PFSK-1 (cell line): ENCODE measurements around the gene ADGRF1.

Experiments used
- FOXP2 ChIP-seq: optimal IDR thresholded peaks from 2 replicates; pipeline ENCODE3; 2011; ENCODE audit warnings: borderline replicate concordance, control low read depth, inconsistent platforms; ENCODE audit not compliant: insufficient read depth; ENCODE audit errors: extremely low read length, extremely low read depth
- POLR2AphosphoS5 ChIP-seq: IDR thresholded peaks from 2 replicates; pipeline ENCODE4 v1.6.1; 2012; ENCODE audit warnings: low read depth, mild to moderate bottlenecking, control low read depth, low read length, moderate library complexity
- REST ChIP-seq, 2 experiments: IDR thresholded peaks; 2 replicates each; pipeline versions ENCODE4 v1.6.1 to v1.8.0; 2011 to 2012; ENCODE audit warnings: low read depth in 2 of 2, low read length in 2 of 2, control low read depth in 1 of 2, inconsistent platforms in 1 of 2, mild to moderate bottlenecking in 1 of 2, moderate library complexity in 1 of 2; ENCODE audit not compliant: insufficient read depth in 1 of 2
- TAF1 ChIP-seq: IDR thresholded peaks from 2 replicates; pipeline ENCODE4 v1.6.1; 2012; ENCODE audit warnings: low read length, control low read depth, borderline replicate concordance; ENCODE audit not compliant: insufficient read depth

DNA sequence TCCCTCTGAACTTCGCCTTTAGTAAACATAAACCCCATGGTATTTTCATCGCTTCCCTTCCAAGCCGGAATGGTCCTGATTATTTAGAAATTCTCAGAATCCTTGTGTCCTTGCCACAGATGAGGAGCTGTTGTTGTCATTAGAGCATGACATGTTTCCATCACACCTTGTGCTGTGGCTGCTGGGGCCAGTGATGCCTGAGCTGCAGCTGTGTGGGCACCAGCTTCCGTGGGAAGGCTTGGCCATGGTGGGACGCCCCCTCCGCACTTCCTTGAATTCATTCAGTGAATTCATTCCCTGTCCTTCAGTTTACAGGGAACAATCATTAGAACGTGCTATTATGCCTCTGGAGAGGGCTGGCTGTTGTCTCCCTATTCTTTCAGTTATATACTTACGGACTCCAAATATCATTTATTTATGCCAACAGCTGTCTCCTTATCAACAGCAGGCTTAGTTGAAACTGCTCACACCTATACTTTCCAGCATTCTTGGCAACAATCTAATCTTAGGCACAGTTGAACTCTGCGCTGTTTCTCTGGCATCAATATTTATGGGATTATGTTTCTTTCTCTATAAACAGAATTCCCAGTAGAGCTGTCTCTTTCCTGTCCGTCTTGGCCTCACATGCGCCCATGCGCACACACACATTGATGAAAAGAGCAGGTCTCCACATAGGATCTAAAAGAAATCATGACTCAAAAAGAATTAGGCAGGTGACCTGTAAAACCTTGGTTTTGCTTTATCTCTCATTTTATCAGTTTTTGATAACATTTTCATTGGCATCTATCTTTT is 9.0 kb downstream of the ADGRF1 start:
- no peak for TF ChIP-seq FOXP2
- TF ChIP-seq POLR2AphosphoS5 = no peak
- no peak for TF ChIP-seq REST (IDR thresholded peaks at IDR 0.05; ENCODE audit: insufficient read depth in 1 of 2, low read depth in 2 of 2, low read length in 2 of 2)
- no peak for TF ChIP-seq TAF1
